ENCODE results near the gene TLN1. TPM values are rescaled to one million over a fixed set of nuclear protein-coding genes. Genes with fewer than 3 reads are reported as not detected.

TLN1 gene
- total RNA-seq, 4 donors from 2014 or later: 126 to 179 (median 152) TPM

- Histone ChIP-seq H3K4me1 (peaks cover 17% of the 10 kb centered on the region), H3K4me3 (no peak overlapping the region), H3K36me3 (no peaks in the 10 kb centered on the region), H3K27ac (no peak overlapping the region), H3K27me3 (no peaks in the 10 kb centered on the region), H3K9me3 (no peaks in the 10 kb centered on the region)
- TF ChIP-seq EP300 (IDR thresholded peaks at IDR 0.05) (no peak), POLR2A (IDR thresholded peaks at IDR 0.05) (no peak), POLR2AphosphoS5 (IDR thresholded peaks at IDR 0.05) (no peak), CTCF (IDR thresholded peaks at IDR 0.05) (no peak)
- WGBS: 82% methylated on average over 2 of the region's 2 CpGs
- no peak for DNase-seq (ENCODE audit: low spot score in 2 of 2)
Observed at GRCh38 chr9:35766997-35767396, 35.0 kb upstream of the TLN1 start.

- DNase-seq (ENCODE audit: low spot score in 2 of 2): no peak
- no peaks in the 10 kb centered on the region for H3K36me3 ChIP-seq
- no peak overlapping the region for H3K4me3 ChIP-seq
- no peaks in the 10 kb centered on the region for H3K9me3 ChIP-seq
- peaks cover 3% of the 10 kb centered on the region for H3K4me1 ChIP-seq
- TF ChIP-seq POLR2A (IDR thresholded peaks at IDR 0.05): no peak
- TF ChIP-seq EP300 (IDR thresholded peaks at IDR 0.05): no peak
- TF ChIP-seq POLR2AphosphoS5 (IDR thresholded peaks at IDR 0.05): no peak
- no peak for TF ChIP-seq CTCF (IDR thresholded peaks at IDR 0.05)
- 95% methylated on average over 1 of the region's 1 CpG for WGBS
- H3K27me3 ChIP-seq: no peaks in the 10 kb centered on the region
- no peak overlapping the region for H3K27ac ChIP-seq
Observed at GRCh38 chr9:35763803-35764202, 31.8 kb upstream of the TLN1 start.

GRCh38 chr9:35763181-35763580 is 31.2 kb upstream of the TLN1 start:
- Histone ChIP-seq H3K4me3 (no peak overlapping the region), H3K36me3 (no peaks in the 10 kb centered on the region), H3K27ac (no peak overlapping the region), H3K9me3 (no peaks in the 10 kb centered on the region), H3K4me1 (peaks cover 7% of the 10 kb centered on the region), H3K27me3 (no peaks in the 10 kb centered on the region)
- TF ChIP-seq EP300 (IDR thresholded peaks at IDR 0.05) (no peak), POLR2AphosphoS5 (IDR thresholded peaks at IDR 0.05) (no peak), POLR2A (IDR thresholded peaks at IDR 0.05) (no peak), CTCF (IDR thresholded peaks at IDR 0.05) (no peak)
- no peak for DNase-seq (ENCODE audit: low spot score in 2 of 2)
- WGBS: 73% methylated on average over 2 of the region's 2 CpGs

GRCh38 chr9:35760651-35761050 is 28.7 kb upstream of the TLN1 start:
- no peaks in the 10 kb centered on the region for H3K36me3 ChIP-seq
- no peak for DNase-seq (ENCODE audit: low spot score in 2 of 2)
- H3K4me3 ChIP-seq: no peak overlapping the region
- no peak overlapping the region for H3K27ac ChIP-seq
- H3K9me3 ChIP-seq: no peaks in the 10 kb centered on the region
- H3K4me1 ChIP-seq: peaks cover 32% of the 10 kb centered on the region
- 74% methylated on average over 2 of the region's 2 CpGs for WGBS
- H3K27me3 ChIP-seq: no peaks in the 10 kb centered on the region
- TF ChIP-seq EP300 (IDR thresholded peaks at IDR 0.05) (no peak), CTCF (IDR thresholded peaks at IDR 0.05) (no peak), POLR2AphosphoS5 (IDR thresholded peaks at IDR 0.05) (no peak), POLR2A (IDR thresholded peaks at IDR 0.05) (no peak)

GRCh38 chr9:35759795-35760194 is 27.8 kb upstream of the TLN1 start:
- 92% methylated on average over 4 of the region's 4 CpGs for WGBS
- DNase-seq (ENCODE audit: low spot score in 2 of 2): no peak
- H3K9me3 ChIP-seq: no peaks in the 10 kb centered on the region
- H3K4me3 ChIP-seq: no peak overlapping the region
- H3K27me3 ChIP-seq: no peaks in the 10 kb centered on the region
- H3K4me1 ChIP-seq: peaks cover 32% of the 10 kb centered on the region
- peaks cover 3% of the 10 kb centered on the region for H3K36me3 ChIP-seq
- TF ChIP-seq EP300 (IDR thresholded peaks at IDR 0.05): no peak
- TF ChIP-seq POLR2AphosphoS5 (IDR thresholded peaks at IDR 0.05): no peak
- TF ChIP-seq POLR2A (IDR thresholded peaks at IDR 0.05): no peak
- no peak for TF ChIP-seq CTCF (IDR thresholded peaks at IDR 0.05)
- no peak overlapping the region for H3K27ac ChIP-seq

Data from suprapubic skin (tissue), 4 donors.